Aorta (tissue), 5 donors: ENCODE results near the gene PSMC3IP. TPM values are rescaled to one million over a fixed set of nuclear protein-coding genes. Genes with fewer than 3 reads are reported as not detected.
"Not testable (repeated sequence)": the region's sequence is repeated elsewhere in the genome, so short reads cannot be mapped to it uniquely, and the experiment has no call there.

Experiments used
- ATAC-seq: fragments of 200-7000 bp; cut with Tn5 transposase; one replicate; pipeline ENCODE4 v1.9.1; 2022; ENCODE audit warnings: moderate library complexity; ENCODE audit not compliant: low FRiP score
- DNase-seq, 2 donors: peaks; one replicate each; pipeline ENCODE4 v3.0.0-alpha.2; 2020
- H3K27ac ChIP-seq, 2 donors: one replicate each; pipeline ENCODE4 v1.5.1; 2013; ENCODE audit warnings: low read length in 2 of 2, mild to moderate bottlenecking in 2 of 2, moderate library complexity in 2 of 2, control low read depth in 1 of 2, inconsistent platforms in 1 of 2, low read depth in 1 of 2
- H3K27me3 ChIP-seq, 2 donors: one replicate each; pipeline ENCODE4 v1.6.1; 2013; ENCODE audit warnings: control low read depth in 1 of 2, low read length in 1 of 2, mild to moderate bottlenecking in 1 of 2, moderate library complexity in 1 of 2; ENCODE audit not compliant: insufficient read depth in 2 of 2, control insufficient read depth in 1 of 2
- H3K36me3 ChIP-seq, 2 donors: one replicate each; pipeline ENCODE4 v1.6.1; 2013; ENCODE audit warnings: control low read depth in 1 of 2, low read length in 1 of 2, mild to moderate bottlenecking in 1 of 2; ENCODE audit not compliant: insufficient read depth in 2 of 2, control insufficient read depth in 1 of 2
- H3K4me1 ChIP-seq, 2 donors: one replicate each; pipeline ENCODE4 v1.6.1; 2013; ENCODE audit warnings: low read length in 2 of 2, control low read depth in 1 of 2, mild to moderate bottlenecking in 1 of 2, moderate library complexity in 1 of 2; ENCODE audit not compliant: insufficient read depth in 2 of 2, control insufficient read depth in 1 of 2
- H3K4me3 ChIP-seq, 2 donors: one replicate each; pipeline ENCODE4 v1.5.1; 2013; ENCODE audit warnings: low read length in 2 of 2, control low read depth in 1 of 2, mild to moderate bottlenecking in 1 of 2
- H3K9me3 ChIP-seq: one replicate; pipeline ENCODE4 v1.6.1; 2013; ENCODE audit warnings: mild to moderate bottlenecking, low read length; ENCODE audit not compliant: control insufficient read depth
- WGBS, 2 donors: extraction: QIAGEN DNeasy Blood & Tissue Kit; methylation state at CpG; one replicate each; pipeline ENCODE4 v1.1.7; 2013; 5-methylcytosine and 5-hydroxymethylcytosine counted together
- intact Hi-C, 2 donors: fragments of 100-400 bp; cut with DNase I; formaldehyde crosslinking; loops; one replicate each; pipeline versions ENCODE4 v1.14.2 to v1.15.0; 2022
- polyA plus RNA-seq, 2 donors: library from polyadenylated mRNA; stranded (reverse); fragments of 200-250 nt; gene quantifications; one replicate each; pipeline ENCODE4 v1.2.3, GENCODE V29; 2013
- total RNA-seq, 2 donors: library from RNA; stranded (reverse); fragmentation: NEBNext Ultra II Directional; extraction: Animal tissue kit (Norgen Biotek cat#: 25700); gene quantifications; one replicate each; pipeline ENCODE4 v1.2.1, GENCODE V29; 2021
- donor health status: healthy with polysubstance abuse.
- donor health status: Bipolar disorder and iron deficiency.
- donor health status: DM: no; HTN: no; CAD: no.
- donor health status: DM: no; HTN: no; CAD: no.
- donor health status: DM: yes; HTN: yes; CAD: no.

PSMC3IP gene
- total and polyA plus RNA-seq, 4 donors = 3.8 to 14.4 (median 4.6) TPM

DNA sequence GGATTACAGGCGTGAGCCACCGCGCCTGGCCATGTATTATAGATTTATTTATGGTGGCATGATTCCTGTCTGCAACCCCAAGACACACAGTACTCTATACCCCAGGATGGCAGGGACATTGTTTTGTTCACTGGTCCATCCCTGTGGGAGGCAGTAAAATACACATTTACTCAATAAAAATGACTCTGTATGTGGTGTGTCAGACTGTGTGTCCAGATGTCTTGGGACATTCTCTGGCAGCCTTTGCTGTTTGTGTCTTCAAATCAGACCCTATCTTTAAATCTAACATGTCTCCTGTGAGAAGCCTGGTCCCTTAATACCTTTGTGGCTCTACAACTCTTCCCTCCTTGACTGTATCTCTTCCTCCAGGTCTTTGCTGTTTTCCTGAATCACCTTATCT, 17.3 kb downstream of the PSMC3IP start:
- Histone ChIP-seq H3K4me3 (no peak overlapping the region), H3K36me3 (peaks cover 0 to 2% of the 10 kb centered on the region in 2 donors), H3K27ac (no peak overlapping the region), H3K9me3 (no peaks in the 10 kb centered on the region), H3K4me1 (no peaks in the 10 kb centered on the region), H3K27me3 (no peaks in the 10 kb centered on the region)
- DNase-seq (no peak), ATAC-seq (no peak)
- 54 to 68% methylated on average over 3 of the region's 3 CpGs for WGBS, 2 donors
- intact Hi-C loops = no loop called here

DNA sequence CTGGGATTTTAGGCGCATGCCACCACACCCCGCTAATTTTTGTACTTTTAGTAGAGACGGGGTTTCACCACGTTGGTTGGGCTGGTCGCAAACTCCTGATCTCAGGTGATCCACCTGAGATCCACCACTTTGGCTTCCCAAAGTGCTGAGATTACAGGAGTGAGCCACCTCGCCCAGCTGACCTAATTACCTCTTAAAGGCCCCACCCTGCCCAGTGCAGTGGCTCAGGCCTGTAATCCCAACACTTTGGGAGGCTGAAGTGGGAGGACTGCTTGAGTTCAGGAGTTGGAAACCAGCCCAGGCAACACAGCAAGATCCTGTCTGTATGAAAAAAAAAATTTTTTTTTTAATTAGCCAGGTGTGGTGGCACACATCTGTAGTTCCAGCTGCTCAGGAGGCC, 18.5 kb downstream of the PSMC3IP start:
- H3K27me3 ChIP-seq = no peaks in the 10 kb centered on the region
- H3K27ac ChIP-seq = no peak overlapping the region
- H3K4me1 ChIP-seq = no peaks in the 10 kb centered on the region
- H3K36me3 ChIP-seq = no peaks in the 10 kb centered on the region
- no peak overlapping the region for H3K4me3 ChIP-seq
- ATAC-seq (no peak), DNase-seq (peak in 1 of 2 donors; percentile 4)
- 89 to 94% methylated on average over 6 of the region's 6 CpGs for WGBS, 2 donors
- H3K9me3 ChIP-seq = no peaks in the 10 kb centered on the region
- intact Hi-C loops = no loop called here

DNA sequence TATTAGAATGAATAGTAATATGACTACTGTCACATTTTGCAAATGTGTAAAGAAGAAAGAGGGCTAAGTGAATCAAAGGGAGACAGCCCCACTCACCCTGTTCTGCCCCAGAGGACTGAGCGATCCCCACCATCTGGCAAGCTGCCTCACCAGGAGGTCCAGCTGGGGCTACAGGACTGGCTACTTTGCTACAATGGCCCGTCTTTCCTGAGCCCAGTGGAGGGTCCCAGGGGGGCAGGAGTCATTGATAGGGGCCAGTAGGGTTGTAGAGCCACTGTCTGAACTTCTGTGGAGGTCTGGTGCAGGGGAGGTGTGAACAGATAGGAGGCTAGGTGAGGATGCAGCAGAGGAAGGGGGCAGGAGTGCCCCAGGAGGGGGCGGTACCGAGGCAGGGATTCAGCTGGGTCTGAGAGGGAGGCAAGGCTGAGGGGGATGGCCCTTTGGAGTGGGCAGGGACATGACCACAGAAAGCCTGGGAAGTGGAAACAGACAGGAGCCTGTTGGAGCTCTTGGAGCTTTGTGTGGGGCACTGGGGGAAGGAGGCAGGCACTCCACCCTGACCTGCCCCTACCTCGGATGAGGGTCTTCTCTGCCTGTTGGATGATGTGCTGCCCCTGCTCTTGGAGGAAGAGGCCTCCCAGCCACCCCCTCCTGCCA, 21.4 kb downstream of the PSMC3IP start:
- peak in 1 of 2 donors; percentile 45 for DNase-seq
- H3K27ac ChIP-seq, intact Hi-C loops, H3K9me3 ChIP-seq, H3K4me1 ChIP-seq, H3K27me3 ChIP-seq, H3K4me3 ChIP-seq, ATAC-seq, H3K36me3 ChIP-seq: not testable (repeated sequence)
- 55 to 63% methylated on average over 4 to 5 of the region's 5 CpGs for WGBS, 2 donors

DNA sequence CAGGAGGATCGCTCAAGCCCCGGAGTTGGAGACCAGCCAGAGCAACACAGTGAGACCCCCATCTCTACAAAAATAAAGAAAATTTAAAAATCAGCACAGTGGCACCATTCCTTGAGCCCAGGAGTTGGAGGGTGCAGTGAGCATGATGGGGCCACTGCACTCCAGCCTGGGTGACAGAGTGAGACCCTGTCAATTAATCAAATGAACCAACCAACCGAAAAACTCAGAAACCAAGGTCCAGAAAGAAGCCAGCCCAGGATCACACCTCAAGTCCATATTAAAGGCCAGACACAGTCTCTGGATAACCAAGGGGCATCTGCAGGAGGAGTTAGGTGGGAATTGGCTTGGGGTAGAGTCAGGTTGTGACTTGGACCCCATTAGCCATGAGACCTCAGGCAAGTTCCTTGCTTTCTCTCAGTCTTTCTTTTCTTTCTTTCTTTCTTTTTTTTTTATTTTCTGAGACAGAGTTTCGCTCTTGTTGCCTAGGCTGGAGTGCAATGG, 22.4 kb downstream of the PSMC3IP start:
- intact Hi-C loops = no loop called here
- WGBS, 2 donors = 23% methylated on average over 4 of the region's 4 CpGs
- DNase-seq (no peak), ATAC-seq (no peak)
- no peaks in the 10 kb centered on the region for H3K36me3 ChIP-seq
- no peaks in the 10 kb centered on the region for H3K9me3 ChIP-seq
- H3K4me1 ChIP-seq = no peaks in the 10 kb centered on the region
- peak overlapping the region in 1 of 2 donors; percentile 50 for H3K27ac ChIP-seq
- H3K4me3 ChIP-seq = peak overlapping the region; percentile 47 to 64
- H3K27me3 ChIP-seq = no peaks in the 10 kb centered on the region

DNA sequence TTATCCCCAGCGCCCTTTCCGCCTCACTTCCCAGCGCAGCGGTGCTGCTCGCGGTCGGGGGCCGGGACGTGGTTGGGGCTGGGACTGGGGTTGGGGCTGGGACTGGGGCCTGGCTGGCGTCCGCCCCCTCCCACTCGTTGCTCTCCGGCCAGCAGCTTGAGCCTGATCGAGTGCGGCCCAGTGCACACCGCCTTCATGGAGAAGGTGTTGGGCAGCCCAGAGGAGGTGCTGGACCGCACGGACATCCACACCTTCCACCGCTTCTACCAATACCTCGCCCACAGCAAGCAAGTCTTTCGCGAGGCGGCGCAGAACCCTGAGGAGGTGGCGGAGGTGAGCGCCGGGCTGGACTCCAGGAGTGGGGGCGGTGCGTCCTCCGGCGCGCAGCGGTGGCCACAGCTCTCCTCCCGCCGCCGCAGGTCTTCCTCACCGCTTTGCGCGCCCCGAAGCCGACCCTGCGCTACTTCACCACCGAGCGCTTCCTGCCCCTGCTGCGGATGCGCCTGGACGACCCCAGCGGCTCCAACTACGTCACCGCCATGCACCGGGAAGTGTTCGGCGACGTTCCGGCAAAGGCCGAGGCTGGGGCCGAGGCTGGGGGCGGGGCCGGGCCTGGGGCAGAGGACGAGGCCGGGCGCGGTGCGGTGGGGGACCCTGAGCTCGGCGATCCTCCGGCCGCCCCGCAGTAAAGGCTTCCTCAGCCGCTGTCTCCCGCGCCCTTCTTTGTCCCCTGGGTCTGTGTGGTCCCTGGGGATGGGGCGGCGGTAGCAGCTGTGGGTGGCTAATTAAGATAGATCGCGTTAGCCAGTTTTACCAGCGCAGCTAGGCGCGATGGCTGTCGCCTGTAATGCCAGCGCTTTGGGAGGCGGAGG, 23.0 kb downstream of the PSMC3IP start:
- intact Hi-C loops = loop anchor here in 1 of 2 donors (1.0 kb wide), 1 partner anchor 18 kb away; the partner anchor contains the start of gene NAGLU
- Histone ChIP-seq H3K4me1 (no peaks in the 10 kb centered on the region), H3K36me3 (no peaks in the 10 kb centered on the region), H3K27ac (peak overlapping the region in 1 of 2 donors; percentile 53), H3K9me3 (no peaks in the 10 kb centered on the region), H3K27me3 (no peaks in the 10 kb centered on the region), H3K4me3 (peak overlapping the region; percentile 47 to 64)
- peak; percentile 93 to 96 for DNase-seq
- ATAC-seq = peak; percentile 95
- 0 to 1% methylated on average over 74 to 82 of the region's 82 CpGs for WGBS, 2 donors

DNA sequence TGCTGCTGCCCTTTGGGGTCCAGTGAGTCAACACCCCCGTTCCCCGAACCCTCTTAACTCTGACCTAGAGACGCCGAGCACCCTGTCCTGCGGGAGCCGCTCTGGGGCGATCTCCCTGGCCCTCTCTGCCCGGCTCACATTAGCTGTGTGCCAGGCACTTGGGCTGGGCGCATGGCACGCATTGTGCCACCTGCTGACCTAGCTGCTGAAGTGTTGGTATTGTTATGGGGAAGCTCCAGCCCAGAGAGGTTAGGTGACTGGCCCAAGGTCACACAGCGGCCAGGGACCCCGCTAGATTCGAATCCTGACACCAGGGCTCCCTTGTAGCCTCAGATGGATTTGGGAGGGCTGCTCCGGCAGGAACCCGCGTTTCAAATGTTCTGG, 23.7 kb downstream of the PSMC3IP start:
- no peaks in the 10 kb centered on the region for H3K4me1 ChIP-seq
- no peaks in the 10 kb centered on the region for H3K36me3 ChIP-seq
- ATAC-seq = peak; percentile 2
- H3K27me3 ChIP-seq = no peaks in the 10 kb centered on the region
- DNase-seq = peak in 1 of 2 donors; percentile 45
- H3K27ac ChIP-seq = peak overlapping the region in 1 of 2 donors; percentile 53
- WGBS, 2 donors = 40 to 43% methylated on average over 16 of the region's 16 CpGs
- intact Hi-C loops = loop anchor here in 1 of 2 donors (1.0 kb wide), 1 partner anchor 18 kb away; the partner anchor contains the start of gene NAGLU
- H3K4me3 ChIP-seq = peak overlapping the region; percentile 37 to 64
- H3K9me3 ChIP-seq = no peaks in the 10 kb centered on the region

DNA sequence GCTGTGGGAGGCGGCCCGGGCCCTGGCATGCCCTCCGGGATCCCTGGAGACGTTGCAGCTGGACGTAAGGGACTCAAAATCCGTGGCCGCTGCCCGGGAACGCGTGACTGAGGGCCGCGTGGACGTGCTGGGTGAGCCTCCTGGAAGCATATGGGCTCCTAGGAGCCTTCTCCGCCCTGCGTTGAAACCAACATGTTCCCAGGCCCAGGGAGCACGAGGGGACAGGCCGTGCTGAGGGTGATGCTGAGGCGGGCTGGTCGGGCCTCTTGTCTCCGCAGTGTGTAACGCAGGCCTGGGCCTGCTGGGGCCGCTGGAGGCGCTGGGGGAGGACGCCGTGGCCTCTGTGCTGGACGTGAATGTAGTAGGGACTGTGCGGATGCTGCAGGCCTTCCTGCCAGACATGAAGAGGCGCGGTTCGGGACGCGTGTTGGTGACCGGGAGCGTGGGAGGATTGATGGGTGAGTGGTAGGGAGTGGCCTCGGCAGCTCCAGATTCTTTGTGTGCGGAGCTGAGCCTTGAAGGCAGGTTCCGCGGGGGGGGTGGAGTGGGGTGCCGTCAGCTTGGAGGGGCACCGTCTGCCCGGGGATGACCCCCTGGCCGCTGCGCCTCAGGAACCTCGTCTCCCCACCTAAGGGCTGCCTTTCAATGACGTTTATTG, 24.2 kb downstream of the PSMC3IP start:
- Histone ChIP-seq H3K4me3 (no peak overlapping the region), H3K27ac (no peak overlapping the region), H3K9me3 (no peaks in the 10 kb centered on the region), H3K36me3 (no peaks in the 10 kb centered on the region), H3K27me3 (no peaks in the 10 kb centered on the region), H3K4me1 (no peaks in the 10 kb centered on the region)
- intact Hi-C loops = no loop called here
- ATAC-seq (no peak), DNase-seq (peak; percentile 50 to 78)
- WGBS, 2 donors = 72 to 79% methylated on average over 45 of the region's 45 CpGs

DNA sequence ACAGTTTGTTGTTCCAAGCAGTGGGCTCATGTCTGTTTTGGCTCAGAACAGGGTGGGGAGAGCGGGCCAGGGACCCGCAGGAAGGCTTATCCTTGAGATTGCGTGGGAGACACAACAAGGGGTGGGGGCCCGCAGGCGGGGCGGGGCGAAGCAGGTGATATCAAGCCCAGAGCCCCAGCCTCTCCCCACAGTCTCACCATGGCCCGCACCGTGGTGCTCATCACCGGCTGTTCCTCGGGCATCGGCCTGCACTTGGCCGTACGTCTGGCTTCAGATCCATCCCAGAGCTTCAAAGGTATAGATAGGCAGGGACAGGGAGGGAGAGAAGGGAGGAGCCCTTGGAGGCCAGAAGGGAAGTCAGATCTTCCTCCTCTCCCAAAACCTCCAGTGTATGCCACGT, 24.8 kb downstream of the PSMC3IP start, which contains the start of gene HSD17B1:
HSD17B1 (plus strand) TSS at position 188 of the 400 bp plus-strand sequence; CDS start at position 199, 11 bp downstream.
- H3K27me3 ChIP-seq, H3K27ac ChIP-seq, H3K4me1 ChIP-seq, intact Hi-C loops, H3K4me3 ChIP-seq, H3K36me3 ChIP-seq, H3K9me3 ChIP-seq, ATAC-seq: not testable (repeated sequence)
- DNase-seq = peak in 1 of 2 donors; percentile 43
- WGBS, 2 donors = 90 to 92% methylated on average over 15 of the region's 15 CpGs
